Measurements from ENCODE around the gene BEND7. TPM values are rescaled to one million over a fixed set of nuclear protein-coding genes. Genes with fewer than 3 reads are reported as not detected.
"Not testable (repeated sequence)": the region's sequence is repeated elsewhere in the genome, so short reads cannot be mapped to it uniquely, and the experiment has no call there.

The BEND7 gene
- total RNA-seq, 1 donor = 9.0 TPM

DNA sequence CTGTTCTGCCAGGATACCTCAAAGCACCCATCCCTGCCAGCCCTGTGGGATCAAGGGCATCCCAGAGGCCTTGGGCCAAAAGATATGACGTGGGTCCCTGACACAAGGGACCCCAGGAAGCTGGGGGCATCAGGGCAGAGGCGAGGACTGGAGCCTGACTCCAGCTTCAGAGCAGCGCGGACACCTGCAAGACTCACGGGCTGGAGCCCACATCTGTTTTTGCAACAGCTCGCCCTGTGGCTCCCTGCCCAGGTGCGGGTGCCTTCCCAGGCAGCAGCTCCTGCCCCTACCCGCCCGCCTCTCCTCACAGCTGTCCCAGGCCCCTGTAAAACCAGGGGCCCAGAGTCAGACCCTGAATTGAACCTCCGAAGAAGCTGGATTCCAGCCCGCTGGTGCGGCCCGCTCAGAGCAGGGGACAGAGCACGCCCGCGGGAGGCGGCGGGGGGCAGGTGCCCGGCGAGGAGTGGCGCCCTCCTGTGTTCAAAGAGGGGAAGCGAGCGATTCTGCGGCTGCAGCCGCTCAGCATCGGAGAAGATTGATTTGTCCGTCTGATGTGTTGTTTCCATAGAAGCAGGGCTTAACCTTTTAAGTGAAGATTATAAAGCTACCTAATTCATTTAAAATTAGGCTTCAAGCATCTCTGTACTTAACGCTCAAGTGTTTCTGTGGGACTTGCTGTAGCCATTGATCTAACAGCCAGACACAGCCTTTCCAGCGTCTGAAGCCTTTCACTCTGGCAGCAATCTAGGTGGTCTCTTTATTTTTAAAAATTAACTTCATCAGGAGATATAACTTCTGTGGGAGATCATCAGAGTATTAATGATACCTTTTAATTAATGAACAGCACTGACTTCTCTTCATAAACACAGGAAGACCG is 88.4 kb downstream of the BEND7 start:
- Histone ChIP-seq H3K4me2 (ENCODE audit: insufficient read depth, low read length) (peak overlapping the region; percentile 70), H3K4me3 (ENCODE audit: insufficient read depth, low read length) (peak overlapping the region; percentile 47), H3K27me3 (ENCODE audit: insufficient read depth, low read length) (peaks cover 29% of the 10 kb centered on the region), H4K20me1 (ENCODE audit: insufficient read depth, low read length) (no peaks in the 10 kb centered on the region), H3K4me1 (ENCODE audit: insufficient read depth, low read length) (peaks cover 16% of the 10 kb centered on the region), H3K9me3 (ENCODE audit: low read depth, low read length) (no peaks in the 10 kb centered on the region), H3K36me3 (ENCODE audit: insufficient read depth, low read length) (no peaks in the 10 kb centered on the region), H3K79me2 (ENCODE audit: insufficient read depth, low read length) (no peaks in the 10 kb centered on the region), H3K27ac (ENCODE audit: low read depth, low read length) (no peak overlapping the region), H2AFZ (ENCODE audit: low read length) (peak overlapping the region; percentile 37)
- TF ChIP-seq CTCF (IDR thresholded peaks at IDR 0.05; ENCODE audit: extremely low read depth, low read depth, low read length) = peak; percentile 80
- peak; percentile 93 for DNase-seq (ENCODE audit: insufficient read length, low spot score, missing footprints)

- no peak for TF ChIP-seq CTCF (IDR thresholded peaks at IDR 0.05; ENCODE audit: extremely low read depth, low read depth, low read length)
- no peak overlapping the region for H2AFZ ChIP-seq (ENCODE audit: low read length)
- no peaks in the 10 kb centered on the region for H3K79me2 ChIP-seq (ENCODE audit: insufficient read depth, low read length)
- peaks cover 16% of the 10 kb centered on the region for H3K4me1 ChIP-seq (ENCODE audit: insufficient read depth, low read length)
- H3K27me3 ChIP-seq (ENCODE audit: insufficient read depth, low read length) = peaks cover 29% of the 10 kb centered on the region
- peak overlapping the region; percentile 70 for H3K4me2 ChIP-seq (ENCODE audit: insufficient read depth, low read length)
- H3K27ac ChIP-seq (ENCODE audit: low read depth, low read length) = no peak overlapping the region
- no peaks in the 10 kb centered on the region for H3K9me3 ChIP-seq (ENCODE audit: low read depth, low read length)
- no peaks in the 10 kb centered on the region for H4K20me1 ChIP-seq (ENCODE audit: insufficient read depth, low read length)
- no peak for DNase-seq (ENCODE audit: insufficient read length, low spot score, missing footprints)
- no peaks in the 10 kb centered on the region for H3K36me3 ChIP-seq (ENCODE audit: insufficient read depth, low read length)
- peak overlapping the region; percentile 47 for H3K4me3 ChIP-seq (ENCODE audit: insufficient read depth, low read length)
These were observed 89.3 kb downstream of the BEND7 start for GRCh38 chr10:13439313-13440184.

- Histone ChIP-seq H3K9me3 (ENCODE audit: low read depth, low read length) (no peaks in the 10 kb centered on the region), H3K27ac (ENCODE audit: low read depth, low read length) (no peak overlapping the region), H3K4me2 (ENCODE audit: insufficient read depth, low read length) (no peak overlapping the region), H3K27me3 (ENCODE audit: insufficient read depth, low read length) (peaks cover 33% of the 10 kb centered on the region), H4K20me1 (ENCODE audit: insufficient read depth, low read length) (no peaks in the 10 kb centered on the region), H3K4me1 (ENCODE audit: insufficient read depth, low read length) (peaks cover 16% of the 10 kb centered on the region), H3K79me2 (ENCODE audit: insufficient read depth, low read length) (no peaks in the 10 kb centered on the region), H3K36me3 (ENCODE audit: insufficient read depth, low read length) (no peaks in the 10 kb centered on the region), H3K4me3 (ENCODE audit: insufficient read depth, low read length) (no peak overlapping the region), H2AFZ (ENCODE audit: low read length) (no peak overlapping the region)
- TF ChIP-seq CTCF (IDR thresholded peaks at IDR 0.05; ENCODE audit: extremely low read depth, low read depth, low read length) = no peak
- DNase-seq (ENCODE audit: insufficient read length, low spot score, missing footprints) = no peak
These were observed 91.7 kb downstream of the BEND7 start for GRCh38 chr10:13437026-13437555.

GRCh38 chr10:13427943-13428342 is 100.9 kb downstream of the BEND7 start:
- not testable (repeated sequence) for H3K9me3 ChIP-seq (ENCODE audit: low read depth, low read length); H3K4me2 ChIP-seq (ENCODE audit: insufficient read depth, low read length); H3K4me3 ChIP-seq (ENCODE audit: insufficient read depth, low read length); DNase-seq (ENCODE audit: insufficient read length, low spot score, missing footprints); H4K20me1 ChIP-seq (ENCODE audit: insufficient read depth, low read length); H2AFZ ChIP-seq (ENCODE audit: low read length); H3K4me1 ChIP-seq (ENCODE audit: insufficient read depth, low read length); H3K79me2 ChIP-seq (ENCODE audit: insufficient read depth, low read length); H3K36me3 ChIP-seq (ENCODE audit: insufficient read depth, low read length); H3K27ac ChIP-seq (ENCODE audit: low read depth, low read length)
- peaks cover 29% of the 10 kb centered on the region for H3K27me3 ChIP-seq (ENCODE audit: insufficient read depth, low read length)
